ENCODE results near the gene IFNLR1. TPM values are rescaled to one million over a fixed set of nuclear protein-coding genes. Genes with fewer than 3 reads are reported as not detected.

Gene IFNLR1
- total and polyA plus RNA-seq, 2 of the 8 experiments (the other 6 are each of a cell fraction or from before 2014, with no cell fraction given): 6.8 to 10.1 TPM

DNA sequence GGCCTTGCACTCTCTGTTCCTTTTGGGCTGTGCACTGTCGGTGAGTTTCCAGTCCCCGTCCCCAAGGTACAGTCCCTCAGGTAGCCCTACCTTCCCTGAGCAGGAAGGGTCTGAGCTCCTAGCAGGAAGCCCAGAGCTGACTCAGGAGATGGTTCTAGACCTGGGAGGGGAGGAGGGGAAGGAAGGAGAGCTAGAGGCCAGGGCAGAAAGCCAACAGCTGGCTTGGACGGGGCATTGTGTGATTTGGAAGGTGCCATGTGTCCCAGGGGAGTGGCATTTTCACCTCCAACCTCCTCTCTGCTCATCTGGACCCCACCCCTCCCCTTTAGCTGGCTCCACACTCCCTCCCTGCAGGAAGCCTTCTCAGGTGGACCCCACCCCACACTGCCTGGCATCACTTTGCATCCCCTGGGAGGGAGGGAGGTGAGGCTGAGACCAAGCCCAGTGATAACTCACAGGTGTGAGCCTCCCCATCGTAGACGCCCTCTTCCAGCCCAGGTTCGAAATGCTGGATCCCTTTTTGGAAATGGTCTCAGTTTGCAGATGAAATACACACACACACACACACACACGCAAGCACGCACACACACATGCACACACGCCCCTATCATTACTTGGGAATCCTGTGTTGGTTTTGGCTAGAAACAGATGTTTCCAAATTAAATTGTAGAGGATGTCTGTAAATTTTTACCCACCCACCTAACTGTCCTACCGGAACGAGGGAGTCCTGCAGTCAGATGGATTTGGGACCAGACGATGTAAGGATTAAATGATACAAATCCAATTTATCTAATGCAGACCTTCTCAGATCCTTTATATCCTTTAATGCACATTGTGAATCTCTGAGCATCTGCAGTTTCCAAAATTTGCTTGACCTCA is 19.7 kb upstream of the IFNLR1 start (continued):
- TF ChIP-seq SIRT6 (IDR thresholded peaks at IDR 0.05; ENCODE audit: low read length): no peak
- TF ChIP-seq ASH2L (IDR thresholded peaks at IDR 0.05; ENCODE audit: low read length): no peak
- no peak for TF ChIP-seq MAFK (IDR thresholded peaks at IDR 0.05; ENCODE audit: low read depth, low read length)
- no peak for TF ChIP-seq RAD21 (IDR thresholded peaks at IDR 0.05 in 1 of 2, conservative IDR thresholded peaks at IDR 0.05 in 1 of 2; ENCODE audit: low read depth in 2 of 2, low read length in 2 of 2)
- no peak for TF ChIP-seq SP1 (IDR thresholded peaks at IDR 0.05; ENCODE audit: low read depth, low read length)
- TF ChIP-seq SRF (IDR thresholded peaks at IDR 0.05; ENCODE audit: low read depth, low read length): no peak
- TF ChIP-seq BACH1 (IDR thresholded peaks at IDR 0.05; ENCODE audit: low read length): no peak
- no peak for TF ChIP-seq CEBPB (IDR thresholded peaks at IDR 0.05; ENCODE audit: low read depth, low read length)

Measured in H1 (cell line).